Neural progenitor cell (in vitro differentiated cells): ENCODE data around the gene VPS41. TPM values are rescaled to one million over a fixed set of nuclear protein-coding genes. Genes with fewer than 3 reads are reported as not detected.

Experiments
- DNase-seq: peaks from one replicate; pipeline ENCODE4 v3.0.0-alpha.2; 2016; ENCODE audit warnings: low spot score
- H2AFZ ChIP-seq: fragments of 200-600 bp; sonication (generic); replicated peaks from 2 replicates; pipeline ENCODE4 v1.6.1; 2016; ENCODE audit warnings: antibody characterized with exemption
- H3F3A ChIP-seq: fragments of 200-600 bp; sonication (generic); 2 replicates; pipeline ENCODE4 v1.6.1; 2016; ENCODE audit warnings: antibody characterized with exemption, low read depth
- H3K27ac ChIP-seq: fragments of 200-600 bp; sonication (generic); 2 replicates; pipeline ENCODE4 v1.5.1; 2016; ENCODE audit warnings: mild to moderate bottlenecking
- H3K27me3 ChIP-seq: fragments of 200-600 bp; sonication (generic); 2 replicates; pipeline ENCODE4 v1.6.1; 2016; ENCODE audit warnings: mild to moderate bottlenecking, moderate library complexity
- H3K36me3 ChIP-seq: fragments of 200-600 bp; sonication (generic); 2 replicates; pipeline ENCODE4 v1.5.1; 2016
- H3K4me1 ChIP-seq: fragments of 200-600 bp; sonication (generic); 2 replicates; pipeline ENCODE4 v1.6.1; 2016; ENCODE audit warnings: mixed run types
- H3K4me2 ChIP-seq: fragments of 200-600 bp; sonication (generic); 2 replicates; pipeline ENCODE4 v1.6.1; 2016
- H3K4me3 ChIP-seq: fragments of 200-600 bp; sonication (generic); 2 replicates; pipeline ENCODE4 v1.5.1; 2016
- H3K79me2 ChIP-seq: fragments of 200-600 bp; sonication (generic); 2 replicates; pipeline ENCODE4 v1.6.1; 2016; ENCODE audit warnings: low read depth
- H3K9ac ChIP-seq: fragments of 200-600 bp; sonication (generic); 2 replicates; pipeline ENCODE4 v1.6.1; 2016
- H3K9me3 ChIP-seq: fragments of 200-600 bp; sonication (generic); 2 replicates; pipeline ENCODE4 v1.5.1; 2016; ENCODE audit warnings: low read depth
- H4K20me1 ChIP-seq: fragments of 200-600 bp; sonication (generic); 2 replicates; pipeline ENCODE4 v1.6.1; 2016; ENCODE audit warnings: low read depth
- H3K27ac Mint-ChIP-seq: 3 replicates; pipeline ENCODE4 v1.8.0; 2021; ENCODE audit warnings: mixed read lengths
- H3K27me3 Mint-ChIP-seq: 2 replicates; pipeline ENCODE4 v1.8.0; 2022; ENCODE audit warnings: low read depth, mild to moderate bottlenecking, inconsistent platforms, moderate library complexity, mixed read lengths; ENCODE audit not compliant: insufficient read depth
- H3K36me3 Mint-ChIP-seq: 3 replicates; pipeline ENCODE4 v1.8.0; 2021; ENCODE audit warnings: mixed read lengths
- H3K4me1 Mint-ChIP-seq: 3 replicates; pipeline ENCODE4 v1.8.0; 2021; ENCODE audit warnings: mixed read lengths
- H3K4me3 Mint-ChIP-seq: 3 replicates; pipeline ENCODE4 v1.8.0; 2021; ENCODE audit warnings: mild to moderate bottlenecking, moderate library complexity, mixed read lengths
- H3K9me3 Mint-ChIP-seq: 3 replicates; pipeline ENCODE4 v1.8.0; 2020; ENCODE audit warnings: mixed read lengths
- EZH2 ChIP-seq: fragments of 200-600 bp; sonication (generic); IDR thresholded peaks from 2 replicates; pipeline ENCODE4 v1.6.1; 2017; ENCODE audit warnings: antibody characterized with exemption, mild to moderate bottlenecking, moderate library complexity
- EZH2phosphoT487 ChIP-seq: fragments of 200-600 bp; sonication (generic); IDR thresholded peaks from 2 replicates; pipeline ENCODE4 v1.6.1; 2017; ENCODE audit warnings: antibody characterized with exemption
- total RNA-seq: library from RNA; depleted of rRNA; stranded (reverse); fragments of >200 nt; gene quantifications from 2 replicates; pipeline ENCODE4 v1.2.3, GENCODE V29; 2015; ENCODE audit warnings: low replicate concordance
- TF ChIP-seq, protein P1 (sequence below): fragments of 200-600 bp; sonication (generic); IDR thresholded peaks from 2 replicates; pipeline ENCODE4 v1.5.1; 2017; ENCODE audit warnings: antibody characterized with exemption, mild to moderate bottlenecking

Gene VPS41
- total RNA-seq, 1 donor from 2014 or later = 92.3 TPM

DNA sequence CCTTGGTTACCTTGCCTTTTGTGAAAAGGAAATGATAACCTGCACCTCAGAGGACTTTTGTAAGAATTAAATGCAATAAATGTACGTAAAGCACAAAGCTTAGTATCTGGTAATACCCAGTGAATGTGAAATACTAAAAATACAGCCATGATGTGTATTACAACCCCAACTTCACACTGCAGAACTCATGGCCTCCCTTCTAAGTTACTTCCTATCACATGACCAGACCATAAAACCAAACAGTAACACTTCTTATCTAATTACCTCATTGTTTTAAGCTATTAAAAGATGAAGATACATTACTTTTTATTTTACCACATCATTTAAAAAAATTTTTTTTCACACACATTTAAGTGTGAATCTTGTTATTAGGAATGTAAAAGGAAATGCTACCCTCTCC lies 29.0 kb downstream of the VPS41 start:
- Mint-ChIP-seq H3K4me3 (no peak overlapping the region), H3K27ac (no peak overlapping the region), H3K27me3 (no peaks in the 10 kb centered on the region), H3K4me1 (peaks cover 3% of the 10 kb centered on the region), H3K36me3 (peaks cover 16% of the 10 kb centered on the region), H3K9me3 (no peaks in the 10 kb centered on the region)
- DNase-seq = no peak
- Histone ChIP-seq H3K4me2 (no peak overlapping the region), H2AFZ (no peak overlapping the region), H3K79me2 (peaks cover 42% of the 10 kb centered on the region), H4K20me1 (peaks cover 3% of the 10 kb centered on the region), H3K4me3 (no peak overlapping the region), H3K9ac (no peak overlapping the region), H3K36me3 (no peaks in the 10 kb centered on the region), H3K4me1 (no peaks in the 10 kb centered on the region), H3F3A (no peaks in the 10 kb centered on the region), H3K27ac (no peak overlapping the region), H3K9me3 (no peaks in the 10 kb centered on the region), H3K27me3 (no peaks in the 10 kb centered on the region)
- TF ChIP-seq EZH2 (no peak), EZH2phosphoT487 (no peak)
- TF ChIP-seq, protein P1, sequence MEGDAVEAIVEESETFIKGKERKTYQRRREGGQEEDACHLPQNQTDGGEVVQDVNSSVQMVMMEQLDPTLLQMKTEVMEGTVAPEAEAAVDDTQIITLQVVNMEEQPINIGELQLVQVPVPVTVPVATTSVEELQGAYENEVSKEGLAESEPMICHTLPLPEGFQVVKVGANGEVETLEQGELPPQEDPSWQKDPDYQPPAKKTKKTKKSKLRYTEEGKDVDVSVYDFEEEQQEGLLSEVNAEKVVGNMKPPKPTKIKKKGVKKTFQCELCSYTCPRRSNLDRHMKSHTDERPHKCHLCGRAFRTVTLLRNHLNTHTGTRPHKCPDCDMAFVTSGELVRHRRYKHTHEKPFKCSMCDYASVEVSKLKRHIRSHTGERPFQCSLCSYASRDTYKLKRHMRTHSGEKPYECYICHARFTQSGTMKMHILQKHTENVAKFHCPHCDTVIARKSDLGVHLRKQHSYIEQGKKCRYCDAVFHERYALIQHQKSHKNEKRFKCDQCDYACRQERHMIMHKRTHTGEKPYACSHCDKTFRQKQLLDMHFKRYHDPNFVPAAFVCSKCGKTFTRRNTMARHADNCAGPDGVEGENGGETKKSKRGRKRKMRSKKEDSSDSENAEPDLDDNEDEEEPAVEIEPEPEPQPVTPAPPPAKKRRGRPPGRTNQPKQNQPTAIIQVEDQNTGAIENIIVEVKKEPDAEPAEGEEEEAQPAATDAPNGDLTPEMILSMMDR = no peak

DNA sequence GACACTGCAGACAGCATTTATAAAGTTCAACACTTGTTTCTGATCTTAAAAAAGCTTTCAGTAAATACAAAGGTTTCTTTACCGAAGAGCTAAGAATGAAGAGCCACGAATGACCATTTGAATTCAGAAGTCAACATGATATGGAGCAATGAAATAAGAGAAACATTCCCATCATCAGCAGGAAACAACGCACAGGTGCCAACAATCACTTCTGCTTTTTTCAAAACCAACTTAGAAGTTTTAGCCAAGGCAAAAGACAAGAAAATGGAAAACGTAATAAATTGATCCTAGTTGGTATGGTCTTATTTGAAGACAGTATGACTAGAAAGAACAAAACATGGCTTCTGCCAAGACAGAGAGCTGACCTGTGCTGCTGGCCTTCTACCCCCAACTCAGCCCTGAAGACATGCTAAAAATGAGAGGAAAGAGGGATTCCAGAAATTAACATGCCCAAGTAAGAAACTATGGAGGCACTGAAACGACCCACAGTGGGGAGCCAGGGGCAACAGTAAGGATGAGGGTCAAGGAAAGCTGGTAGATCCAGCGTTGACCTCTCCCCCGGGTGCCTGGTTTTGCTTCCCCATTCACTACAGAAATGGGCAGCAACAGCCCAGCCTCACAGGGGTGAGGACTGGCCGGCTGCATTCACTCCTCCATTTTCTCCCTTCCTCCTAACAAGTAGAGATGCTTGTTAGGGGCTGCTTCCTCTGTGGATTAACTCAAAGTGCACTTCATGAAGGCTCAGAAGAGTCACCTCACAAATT lies 30.1 kb downstream of the VPS41 start:
- no peak overlapping the region for H3K9ac ChIP-seq
- Mint-ChIP-seq H3K27me3 (no peaks in the 10 kb centered on the region), H3K4me3 (no peak overlapping the region), H3K36me3 (peaks cover 16% of the 10 kb centered on the region), H3K4me1 (peaks cover 3% of the 10 kb centered on the region), H3K27ac (no peak overlapping the region), H3K9me3 (no peaks in the 10 kb centered on the region)
- H3K4me2 ChIP-seq = no peak overlapping the region
- no peak overlapping the region for H3K4me3 ChIP-seq
- H4K20me1 ChIP-seq = peaks cover 3% of the 10 kb centered on the region
- no peak for TF ChIP-seq EZH2phosphoT487
- TF ChIP-seq EZH2 = no peak
- TF ChIP-seq, protein P1 = no peak
- no peak for DNase-seq
- no peaks in the 10 kb centered on the region for H3K4me1 ChIP-seq
- no peaks in the 10 kb centered on the region for H3K27me3 ChIP-seq
- H2AFZ ChIP-seq = no peak overlapping the region
- no peak overlapping the region for H3K27ac ChIP-seq
- H3F3A ChIP-seq = no peaks in the 10 kb centered on the region
- H3K36me3 ChIP-seq = no peaks in the 10 kb centered on the region
- H3K79me2 ChIP-seq = peaks cover 52% of the 10 kb centered on the region
- no peaks in the 10 kb centered on the region for H3K9me3 ChIP-seq

DNA sequence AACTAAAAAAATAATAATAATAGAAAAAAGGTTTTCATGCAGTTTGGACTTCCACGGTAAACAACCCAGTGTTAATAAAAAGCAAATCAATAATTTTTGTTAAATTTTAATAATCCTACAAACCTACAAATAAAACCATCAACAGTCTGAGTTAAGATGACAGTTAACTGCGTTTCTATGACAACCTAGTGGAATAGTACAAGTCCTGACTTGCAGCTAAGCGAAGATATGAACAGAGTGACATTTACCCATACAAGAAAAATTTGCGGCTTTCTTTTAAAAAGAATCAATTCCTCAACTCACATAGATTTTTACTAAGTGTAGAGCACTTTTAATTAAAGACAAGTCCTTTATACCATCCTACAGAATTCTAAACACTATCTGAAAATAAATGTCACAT lies 35.6 kb downstream of the VPS41 start:
- H2AFZ ChIP-seq = no peak overlapping the region
- DNase-seq = no peak
- peaks cover 3% of the 10 kb centered on the region for H4K20me1 ChIP-seq
- H3K79me2 ChIP-seq = peaks cover 33% of the 10 kb centered on the region
- Mint-ChIP-seq H3K36me3 (no peaks in the 10 kb centered on the region), H3K27ac (no peak overlapping the region), H3K9me3 (no peaks in the 10 kb centered on the region), H3K4me3 (no peak overlapping the region), H3K4me1 (no peaks in the 10 kb centered on the region), H3K27me3 (no peaks in the 10 kb centered on the region)
- no peak overlapping the region for H3K4me2 ChIP-seq
- H3K9ac ChIP-seq = no peak overlapping the region
- no peaks in the 10 kb centered on the region for H3K36me3 ChIP-seq
- peak overlapping the region; percentile 48 for H3K27ac ChIP-seq
- TF ChIP-seq EZH2phosphoT487 = no peak
- TF ChIP-seq, protein P1 = no peak
- no peak for TF ChIP-seq EZH2
- no peaks in the 10 kb centered on the region for H3K9me3 ChIP-seq
- H3K4me3 ChIP-seq = no peak overlapping the region
- no peaks in the 10 kb centered on the region for H3F3A ChIP-seq
- no peaks in the 10 kb centered on the region for H3K4me1 ChIP-seq
- H3K27me3 ChIP-seq = no peaks in the 10 kb centered on the region
